Activated CD8-positive, alpha-beta T cell treated with anti-CD3 and anti-CD28 coated beads, Interleukin-2, amount 10 ng/mL, durations not matched to agents 7 days and 5 days (primary cell): ENCODE data around the gene FHOD3. TPM values are rescaled to one million over a fixed set of nuclear protein-coding genes. Genes with fewer than 3 reads are reported as not detected.
"Not testable (repeated sequence)": the region's sequence is repeated elsewhere in the genome, so short reads cannot be mapped to it uniquely, and the experiment has no call there.

Source experiments
- ATAC-seq: fragments of 150-1000 bp; cut with Tn5 transposase; one replicate; pipeline ENCODE4 v1.10.0; 2021; ENCODE audit warnings: moderate library complexity
- CTCF ChIA-PET: fragments of 350-600 bp; sonication (Branson Sonifier 250); formaldehyde crosslinking; loops from one replicate; lab custom pipeline; 2021; ENCODE audit warnings: antibody characterized with exemption; lab: Charles Lee
- POLR2A ChIA-PET: fragments of 350-600 bp; sonication (Branson Sonifier 250); formaldehyde crosslinking; loops from one replicate; lab custom pipeline; 2021; ENCODE audit warnings: antibody characterized with exemption; lab: Charles Lee
- DNase-seq: peaks from one replicate; pipeline ENCODE4 v3.0.0-alpha.2; 2020
- H3K27ac Mint-ChIP-seq: one replicate; pipeline ENCODE4 v1.8.0; 2021; ENCODE audit warnings: mild to moderate bottlenecking, mixed read lengths
- H3K27me3 Mint-ChIP-seq: one replicate; pipeline ENCODE4 v1.8.0; 2021; ENCODE audit warnings: low read depth, mixed read lengths
- H3K36me3 Mint-ChIP-seq: one replicate; pipeline ENCODE4 v1.8.0; 2021; ENCODE audit warnings: low read depth, mixed read lengths
- H3K4me1 Mint-ChIP-seq: one replicate; pipeline ENCODE4 v1.8.0; 2021; ENCODE audit warnings: low read depth, mixed read lengths
- H3K4me3 Mint-ChIP-seq: one replicate; pipeline ENCODE4 v1.8.0; 2021; ENCODE audit warnings: mild to moderate bottlenecking, mixed read lengths
- H3K9me3 Mint-ChIP-seq: one replicate; pipeline ENCODE4 v1.8.0; 2022; ENCODE audit warnings: mixed read lengths; ENCODE audit not compliant: insufficient read depth
- total RNA-seq, 2 experiments: library from RNA; stranded (reverse); gene quantifications; one replicate each; pipeline ENCODE4 v1.2.3, GENCODE V29; 2021

FHOD3 gene
- total RNA-seq, 2 experiments from 2014 or later: not detected

DNA sequence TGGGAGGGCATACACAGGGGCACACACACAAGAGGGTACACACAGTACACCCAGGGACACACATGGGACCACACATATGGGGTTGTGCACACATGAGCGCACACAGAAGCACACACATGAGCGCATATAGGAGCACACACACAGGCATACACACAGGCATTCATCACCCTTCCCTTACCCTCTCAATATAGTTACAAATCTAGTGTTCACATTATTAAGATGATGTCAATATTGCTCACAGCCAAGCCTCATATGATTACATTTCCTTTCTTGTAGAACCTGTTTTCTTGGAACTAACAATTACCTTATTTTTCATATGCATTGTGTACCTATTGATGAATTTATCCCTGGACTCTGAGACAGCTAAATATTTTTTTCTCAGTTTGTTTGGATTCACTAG, 156.7 kb downstream of the FHOD3 start:
- Mint-ChIP-seq H3K9me3 (no peaks in the 10 kb centered on the region), H3K4me3 (no peak overlapping the region), H3K27ac (no peak overlapping the region), H3K36me3 (no peaks in the 10 kb centered on the region), H3K4me1 (no peaks in the 10 kb centered on the region), H3K27me3 (no peaks in the 10 kb centered on the region)
- POLR2A ChIA-PET: no interaction called here
- no peak for ATAC-seq
- CTCF ChIA-PET: no interaction called here
- DNase-seq: no peak

DNA sequence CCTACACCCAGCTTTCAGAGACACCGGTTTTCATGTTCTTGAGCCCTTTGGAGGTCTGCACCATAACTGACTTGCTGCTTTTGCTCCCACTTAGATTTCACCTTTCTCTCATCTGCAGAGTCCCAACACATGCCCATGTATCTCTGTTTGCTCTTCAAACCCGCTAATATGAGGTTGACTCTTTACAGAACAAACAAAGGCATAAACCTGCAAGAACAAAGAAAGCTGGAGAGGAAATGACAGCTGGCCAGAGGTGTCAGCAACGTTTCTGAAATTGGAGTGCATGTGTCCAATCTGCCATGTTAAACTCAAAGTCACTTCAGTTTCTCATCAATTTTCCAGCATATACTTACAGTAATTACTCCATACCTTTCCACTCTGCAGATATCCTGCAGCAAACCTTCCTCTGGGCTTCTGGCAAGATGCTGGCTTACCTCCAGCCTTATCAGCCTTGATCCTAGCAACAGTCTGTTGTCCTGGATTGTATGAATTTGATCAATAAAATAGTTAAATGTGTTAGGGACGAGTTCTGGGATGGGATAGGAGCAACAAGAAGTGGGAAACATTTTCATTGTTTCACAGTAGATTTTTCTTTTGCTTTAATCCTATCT, 157.4 kb downstream of the FHOD3 start:
- Mint-ChIP-seq H3K4me3 (no peak overlapping the region), H3K27ac (no peak overlapping the region), H3K27me3 (no peaks in the 10 kb centered on the region), H3K36me3 (no peaks in the 10 kb centered on the region), H3K4me1 (no peaks in the 10 kb centered on the region), H3K9me3 (no peaks in the 10 kb centered on the region)
- no peak for ATAC-seq
- ChIA-PET POLR2A (interaction anchor here (0.8 kb wide), 1 partner anchor 957 kb away, joined by 3 read pairs; the partner anchor contains the start of gene INO80C), CTCF (no interaction called here)
- no peak for DNase-seq

DNA sequence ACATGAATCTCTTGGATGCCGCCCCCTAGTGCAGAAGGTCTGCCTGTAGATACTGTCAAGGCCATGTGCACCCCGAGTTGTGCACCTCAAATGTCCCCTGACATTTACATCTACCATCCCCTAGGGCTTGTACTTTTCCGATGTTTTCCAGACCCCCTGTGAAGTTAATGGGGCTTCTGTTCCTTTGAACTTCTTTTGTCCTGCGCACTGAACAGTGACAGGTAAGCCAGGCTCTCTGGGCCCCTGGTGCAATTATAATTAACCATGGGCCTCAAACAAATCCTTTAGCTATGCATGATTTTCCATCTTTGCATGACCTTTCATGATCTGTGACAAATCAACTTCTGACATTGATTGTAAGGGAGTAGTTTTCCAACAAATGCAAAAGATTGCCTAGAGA, 158.4 kb downstream of the FHOD3 start:
- Mint-ChIP-seq H3K36me3 (no peaks in the 10 kb centered on the region), H3K4me1 (no peaks in the 10 kb centered on the region), H3K27ac (no peak overlapping the region), H3K4me3 (no peak overlapping the region), H3K27me3 (no peaks in the 10 kb centered on the region), H3K9me3 (no peaks in the 10 kb centered on the region)
- ChIA-PET CTCF (no interaction called here), POLR2A (interaction anchor here (0.8 kb wide), 1 partner anchor 958 kb away, joined by 3 read pairs; the partner anchor contains the start of gene INO80C)
- ATAC-seq: no peak
- no peak for DNase-seq

DNA sequence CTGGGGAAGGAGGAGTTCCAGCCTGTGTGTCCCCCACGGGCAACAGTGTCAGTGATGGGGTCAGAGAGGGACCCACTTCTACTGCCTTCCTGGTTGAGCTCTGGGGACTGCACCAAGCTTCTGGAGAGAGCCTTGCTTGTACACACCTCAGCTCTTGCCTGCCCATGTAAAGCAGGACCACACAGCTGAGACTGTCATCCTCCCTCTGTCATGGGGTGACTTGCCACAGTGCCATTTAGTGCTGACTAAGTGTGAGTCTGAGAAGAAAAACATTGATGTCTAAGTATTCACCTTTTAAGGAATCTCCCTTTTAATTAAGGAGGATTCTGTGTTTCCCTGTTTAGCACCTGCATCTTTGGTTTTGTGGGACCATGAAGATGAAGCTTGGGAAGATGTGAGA, 159.1 kb downstream of the FHOD3 start:
- Mint-ChIP-seq H3K27me3 (no peaks in the 10 kb centered on the region), H3K9me3 (no peaks in the 10 kb centered on the region), H3K4me1 (no peaks in the 10 kb centered on the region), H3K36me3 (no peaks in the 10 kb centered on the region), H3K4me3 (no peak overlapping the region), H3K27ac (no peak overlapping the region)
- ATAC-seq (no peak), DNase-seq (no peak)
- ChIA-PET CTCF (no interaction called here), POLR2A (no interaction called here)

DNA sequence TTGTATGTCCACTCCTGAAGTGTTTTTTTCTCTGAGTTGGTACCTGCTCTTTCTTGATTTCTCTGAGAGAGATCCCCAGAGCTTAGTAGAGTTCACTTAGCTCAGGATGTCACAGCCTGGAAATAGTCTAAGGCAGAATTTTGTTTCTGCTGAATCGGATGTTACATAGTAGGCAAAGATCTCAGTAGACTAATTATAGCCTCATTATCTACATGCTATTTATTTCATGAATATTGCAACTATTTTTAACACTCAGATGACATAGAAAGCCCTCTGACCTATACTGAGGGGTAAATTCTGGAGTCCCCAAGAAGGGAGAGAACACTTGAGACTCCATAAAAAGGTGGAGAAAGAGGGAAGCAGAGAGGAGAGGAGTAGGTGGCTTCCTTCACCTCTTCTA, 160.2 kb downstream of the FHOD3 start:
- no peaks in the 10 kb centered on the region for H3K9me3 Mint-ChIP-seq
- H3K4me3 Mint-ChIP-seq: no peak overlapping the region
- H3K27me3 Mint-ChIP-seq: no peaks in the 10 kb centered on the region
- no peak for DNase-seq
- H3K36me3 Mint-ChIP-seq: no peaks in the 10 kb centered on the region
- H3K4me1 Mint-ChIP-seq: no peaks in the 10 kb centered on the region
- ChIA-PET CTCF (no interaction called here), POLR2A (interaction anchor here (0.6 kb wide), 1 partner anchor 1968 kb away, joined by 3 read pairs; no protein-coding TSS in a partner anchor)
- ATAC-seq: no peak
- H3K27ac Mint-ChIP-seq: no peak overlapping the region

DNA sequence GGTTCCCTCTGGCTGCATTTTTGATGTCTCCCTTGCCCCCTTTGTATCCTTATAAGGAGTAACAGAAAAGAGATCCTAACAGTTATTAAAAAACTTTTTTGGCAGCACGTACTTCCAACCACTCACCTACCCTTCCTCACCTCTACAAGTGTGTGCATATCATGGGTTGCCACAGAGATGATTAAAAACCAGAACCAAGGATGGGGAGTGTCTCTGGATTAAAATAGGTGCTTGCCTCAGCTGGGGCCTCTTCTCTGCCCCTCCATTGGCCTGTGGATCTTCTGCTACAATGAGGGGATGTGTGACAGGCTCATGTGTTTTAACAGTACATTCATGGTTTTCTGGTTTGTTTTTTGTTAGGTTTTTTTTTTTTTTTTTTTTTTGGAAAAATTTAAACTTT, 160.8 kb downstream of the FHOD3 start:
- no peak overlapping the region for H3K27ac Mint-ChIP-seq

DNA sequence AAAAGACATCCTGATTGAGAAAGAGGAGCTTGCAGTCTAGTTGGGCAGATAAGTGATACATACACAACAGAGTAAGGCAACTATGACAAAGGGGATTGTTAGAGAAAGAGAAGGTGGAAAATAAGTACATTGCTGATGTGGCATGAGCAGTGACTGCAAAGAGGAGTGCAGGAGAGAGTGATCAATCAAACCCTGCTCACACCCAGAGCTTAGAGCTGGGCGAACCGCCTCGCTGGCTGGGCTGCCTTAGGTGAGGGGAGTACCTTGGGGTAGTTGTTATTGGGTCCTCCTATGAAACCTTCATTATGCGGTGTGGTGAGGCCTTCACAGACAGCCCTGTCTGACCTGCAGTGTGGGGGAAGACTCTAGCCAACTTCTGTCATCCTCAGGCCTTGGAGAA, 161.7 kb downstream of the FHOD3 start:
- CTCF ChIA-PET: no interaction called here

More for the DNA sequence above, 160.8 kb downstream of the FHOD3 start:
- CTCF ChIA-PET: no interaction called here
- DNase-seq (no peak), ATAC-seq (no peak)
- POLR2A ChIA-PET: no interaction called here
- H3K9me3 Mint-ChIP-seq: no peaks in the 10 kb centered on the region
- H3K27me3 Mint-ChIP-seq: no peaks in the 10 kb centered on the region
- no peaks in the 10 kb centered on the region for H3K4me1 Mint-ChIP-seq
- H3K4me3 Mint-ChIP-seq: no peak overlapping the region
- H3K36me3 Mint-ChIP-seq: no peaks in the 10 kb centered on the region

DNA sequence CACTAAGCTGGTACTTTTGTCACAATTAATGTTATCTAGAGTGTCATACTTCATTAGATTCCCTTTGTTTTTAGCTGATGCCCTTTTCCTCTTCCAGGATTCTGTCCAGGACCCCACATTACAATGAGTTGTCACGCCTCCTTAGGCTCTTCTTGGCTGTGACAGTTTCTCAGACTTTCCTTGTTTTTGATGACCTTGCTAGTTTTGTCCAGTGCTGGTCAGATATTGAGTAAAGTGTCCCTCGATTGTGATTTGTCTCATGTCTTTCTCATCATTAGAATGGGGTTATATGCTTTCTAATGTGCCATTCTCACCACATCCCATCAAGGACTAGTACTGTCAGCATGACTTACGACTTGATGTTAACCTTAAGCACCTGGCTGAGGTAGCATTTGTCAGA, 162.3 kb downstream of the FHOD3 start:
- Mint-ChIP-seq H3K4me1 (no peaks in the 10 kb centered on the region), H3K27ac (no peak overlapping the region), H3K36me3 (no peaks in the 10 kb centered on the region), H3K9me3 (no peaks in the 10 kb centered on the region), H3K4me3 (no peak overlapping the region), H3K27me3 (no peaks in the 10 kb centered on the region)
- ChIA-PET CTCF (no interaction called here), POLR2A (no interaction called here)
- ATAC-seq (no peak), DNase-seq (no peak)

More for the DNA sequence above, 161.7 kb downstream of the FHOD3 start:
- no peak for DNase-seq
- Mint-ChIP-seq H3K36me3 (no peaks in the 10 kb centered on the region), H3K4me1 (no peaks in the 10 kb centered on the region), H3K27ac (no peak overlapping the region), H3K27me3 (no peaks in the 10 kb centered on the region), H3K9me3 (no peaks in the 10 kb centered on the region), H3K4me3 (no peak overlapping the region)
- POLR2A ChIA-PET: no interaction called here
- ATAC-seq: no peak

DNA sequence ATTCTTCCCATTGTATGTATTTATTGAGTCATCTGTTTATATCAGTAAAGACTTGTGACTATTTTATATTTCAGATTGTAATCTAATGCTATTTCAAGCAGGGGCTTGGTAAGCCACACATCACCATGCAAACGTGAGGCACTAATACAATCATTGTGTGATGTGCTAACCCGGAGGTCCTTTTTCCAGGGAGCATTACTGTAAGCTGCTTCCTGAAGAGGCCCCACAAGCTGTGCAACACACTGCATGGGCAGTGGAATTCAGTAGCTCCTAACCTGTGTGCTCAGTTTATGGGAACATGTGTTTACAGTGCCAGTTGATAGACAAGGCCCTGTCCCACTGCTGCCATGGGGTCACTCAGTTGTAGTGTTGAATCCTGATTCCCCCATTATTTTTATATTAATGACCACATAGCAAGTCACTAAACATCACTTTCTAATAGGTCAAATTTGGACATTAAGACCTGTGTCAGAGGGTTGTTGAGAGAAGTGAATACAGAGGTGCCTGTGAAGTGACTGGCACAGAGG, 162.9 kb downstream of the FHOD3 start:
- no peaks in the 10 kb centered on the region for H3K9me3 Mint-ChIP-seq
- H3K36me3 Mint-ChIP-seq: no peaks in the 10 kb centered on the region
- no peak for ATAC-seq
- H3K27me3 Mint-ChIP-seq: no peaks in the 10 kb centered on the region
- no peaks in the 10 kb centered on the region for H3K4me1 Mint-ChIP-seq
- ChIA-PET POLR2A (no interaction called here), CTCF (no interaction called here)
- no peak overlapping the region for H3K4me3 Mint-ChIP-seq
- no peak for DNase-seq
- H3K27ac Mint-ChIP-seq: no peak overlapping the region

DNA sequence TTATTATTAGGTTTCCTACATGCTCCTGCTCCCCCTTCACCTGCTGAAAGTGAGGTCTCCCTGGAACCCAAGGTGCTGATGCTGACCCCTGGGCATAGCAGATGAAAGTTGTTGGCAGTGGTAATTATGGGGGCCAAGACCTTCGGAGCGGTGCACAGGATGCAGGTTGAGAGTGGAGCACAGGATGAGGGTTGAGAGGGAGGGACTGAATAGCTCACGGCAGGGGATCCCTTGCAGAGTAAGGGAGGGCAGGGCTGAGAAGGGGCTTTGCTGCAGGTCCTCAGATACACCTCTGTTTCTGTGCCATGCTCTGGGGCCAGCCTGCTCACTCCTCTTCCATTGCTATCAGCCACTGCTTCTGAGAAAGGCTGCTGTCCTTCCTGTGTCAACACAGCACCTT, 163.3 kb downstream of the FHOD3 start:
- CTCF ChIA-PET: no interaction called here
- no peak for DNase-seq
- POLR2A ChIA-PET: no interaction called here
- Mint-ChIP-seq H3K27ac (no peak overlapping the region), H3K27me3 (no peaks in the 10 kb centered on the region), H3K4me1 (no peaks in the 10 kb centered on the region), H3K9me3 (no peaks in the 10 kb centered on the region), H3K4me3 (no peak overlapping the region), H3K36me3 (no peaks in the 10 kb centered on the region)
- no peak for ATAC-seq

DNA sequence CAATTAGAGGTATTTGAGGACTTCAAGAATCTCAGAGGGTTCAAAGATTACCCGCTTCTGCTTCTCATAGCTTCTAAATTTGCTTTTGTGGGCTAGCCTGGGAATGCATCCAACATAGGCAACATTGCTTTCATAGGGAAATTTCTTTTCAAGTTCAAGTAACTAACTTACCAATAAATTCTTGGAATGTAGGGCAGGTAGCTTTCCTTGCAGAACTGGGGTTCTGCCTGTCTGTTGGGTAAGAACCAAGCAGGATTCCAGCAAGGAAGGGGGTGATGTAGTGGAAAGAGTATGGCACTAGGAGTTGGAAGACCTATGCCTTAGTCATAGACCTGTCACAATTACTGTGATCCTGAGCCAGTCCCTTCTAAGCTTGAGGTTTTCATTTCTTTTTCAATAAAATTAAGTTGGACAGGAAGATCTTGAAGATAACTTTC, 164.1 kb downstream of the FHOD3 start:
- H3K36me3 Mint-ChIP-seq: no peaks in the 10 kb centered on the region
- no peak for DNase-seq
- no peaks in the 10 kb centered on the region for H3K9me3 Mint-ChIP-seq
- no peak overlapping the region for H3K27ac Mint-ChIP-seq
- POLR2A ChIA-PET: interaction anchor here (0.7 kb wide), 1 partner anchor 27 kb away, joined by 3 read pairs; no protein-coding TSS in a partner anchor
- H3K4me3 Mint-ChIP-seq: no peak overlapping the region
- CTCF ChIA-PET: no interaction called here
- no peaks in the 10 kb centered on the region for H3K27me3 Mint-ChIP-seq
- ATAC-seq: no peak
- H3K4me1 Mint-ChIP-seq: no peaks in the 10 kb centered on the region

DNA sequence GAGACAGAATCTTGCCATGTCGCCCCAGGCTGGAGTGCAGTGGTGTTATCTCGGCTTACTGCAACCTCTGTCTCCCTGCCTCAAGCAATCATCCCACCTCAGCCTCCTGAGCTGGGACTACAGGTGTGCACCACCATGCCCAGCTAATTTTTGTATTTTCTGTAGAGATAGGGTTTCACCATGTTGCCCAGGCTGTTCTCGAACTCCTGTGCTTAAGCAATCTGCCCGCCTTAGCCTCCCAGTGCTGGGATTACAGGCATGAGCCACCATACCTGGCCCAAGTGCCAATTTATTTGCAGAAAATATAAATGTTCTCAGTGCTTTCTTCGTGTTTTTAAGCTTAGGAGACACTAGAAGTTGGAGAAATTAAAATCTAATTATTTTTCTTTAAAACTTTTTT, 166.0 kb downstream of the FHOD3 start:
- H3K9me3 Mint-ChIP-seq, H3K4me3 Mint-ChIP-seq, H3K36me3 Mint-ChIP-seq, POLR2A ChIA-PET, CTCF ChIA-PET, H3K27ac Mint-ChIP-seq, DNase-seq, ATAC-seq, H3K27me3 Mint-ChIP-seq, H3K4me1 Mint-ChIP-seq: not testable (repeated sequence)
